SJCRH30 (cell line): ENCODE measurements around the gene DSG4. TPM values are rescaled to one million over a fixed set of nuclear protein-coding genes. Genes with fewer than 3 reads are reported as not detected.

Source experiments
- DNase-seq, 2 experiments: peaks; one replicate each; pipeline ENCODE4 v3.0.0-alpha.2; 2015 to 2020
- H3K27ac ChIP-seq: fragments of 250-450 bp; sonication (Bioruptor Pico); 2 replicates; pipeline ENCODE4 v1.5.1; 2020; ENCODE audit warnings: mild to moderate bottlenecking, moderate library complexity
- H3K27me3 ChIP-seq: fragments of 250-450 bp; sonication (Bioruptor Pico); 2 replicates; pipeline ENCODE4 v1.5.1; 2020; ENCODE audit warnings: mild to moderate bottlenecking, moderate library complexity
- H3K36me3 ChIP-seq: fragments of 250-450 bp; sonication (Bioruptor Pico); 2 replicates; pipeline ENCODE4 v1.5.1; 2020; ENCODE audit warnings: mild to moderate bottlenecking, moderate library complexity
- H3K4me1 ChIP-seq: fragments of 250-450 bp; sonication (Bioruptor Pico); 2 replicates; pipeline ENCODE4 v1.5.1; 2020; ENCODE audit warnings: mild to moderate bottlenecking, moderate library complexity
- H3K4me3 ChIP-seq: fragments of 250-450 bp; sonication (Bioruptor Pico); 2 replicates; pipeline ENCODE4 v1.5.1; 2020; ENCODE audit warnings: mild to moderate bottlenecking, moderate library complexity
- H3K9me3 ChIP-seq: fragments of 250-450 bp; sonication (Bioruptor Pico); replicated peaks from 2 replicates; pipeline ENCODE4 v1.5.1; 2020; ENCODE audit warnings: mild to moderate bottlenecking, moderate library complexity
- total RNA-seq: library from RNA; depleted of rRNA; stranded (reverse); fragments of >200 nt; shearing (Covaris generic); gene quantifications from 2 replicates; pipeline ENCODE4 v1.2.3, GENCODE V29; 2014

DSG4 gene
- total RNA-seq, 1 experiment from 2014 or later: not detected

GRCh38 chr18:31424383-31424988, 47.9 kb downstream of the DSG4 start:
- no peaks in the 10 kb centered on the region for H3K9me3 ChIP-seq
- no peaks in the 10 kb centered on the region for H3K36me3 ChIP-seq
- no peaks in the 10 kb centered on the region for H3K27me3 ChIP-seq
- peak; percentile 1 to 36 for DNase-seq
- H3K27ac ChIP-seq: no peak overlapping the region
- no peak overlapping the region for H3K4me3 ChIP-seq
- H3K4me1 ChIP-seq: no peaks in the 10 kb centered on the region

GRCh38 chr18:31426021-31426420, 49.4 kb downstream of the DSG4 start:
- Histone ChIP-seq H3K27me3 (no peaks in the 10 kb centered on the region), H3K4me3 (no peak overlapping the region), H3K4me1 (no peaks in the 10 kb centered on the region), H3K27ac (no peak overlapping the region), H3K36me3 (no peaks in the 10 kb centered on the region), H3K9me3 (no peaks in the 10 kb centered on the region)
- no peak for DNase-seq

GRCh38 chr18:31426871-31427406, 50.4 kb downstream of the DSG4 start:
- Histone ChIP-seq H3K27ac (no peak overlapping the region), H3K9me3 (no peaks in the 10 kb centered on the region), H3K4me1 (no peaks in the 10 kb centered on the region), H3K4me3 (no peak overlapping the region), H3K36me3 (no peaks in the 10 kb centered on the region), H3K27me3 (no peaks in the 10 kb centered on the region)
- no peak for DNase-seq

GRCh38 chr18:31428211-31428610, 51.6 kb downstream of the DSG4 start:
- Histone ChIP-seq H3K4me3 (no peak overlapping the region), H3K27me3 (no peaks in the 10 kb centered on the region), H3K4me1 (no peaks in the 10 kb centered on the region), H3K27ac (no peak overlapping the region), H3K9me3 (no peaks in the 10 kb centered on the region), H3K36me3 (no peaks in the 10 kb centered on the region)
- DNase-seq: no peak

GRCh38 chr18:31429623-31430022, 53.0 kb downstream of the DSG4 start:
- no peaks in the 10 kb centered on the region for H3K9me3 ChIP-seq
- H3K27me3 ChIP-seq: no peaks in the 10 kb centered on the region
- H3K4me3 ChIP-seq: no peak overlapping the region
- H3K27ac ChIP-seq: no peak overlapping the region
- no peaks in the 10 kb centered on the region for H3K36me3 ChIP-seq
- DNase-seq: no peak
- H3K4me1 ChIP-seq: no peaks in the 10 kb centered on the region

- no peaks in the 10 kb centered on the region for H3K27me3 ChIP-seq
Measured at GRCh38 chr18:31430072-31430471, 53.5 kb downstream of the DSG4 start.

GRCh38 chr18:31430554-31430953, 54.0 kb downstream of the DSG4 start:
- no peak for DNase-seq
- H3K4me3 ChIP-seq: no peak overlapping the region
- H3K36me3 ChIP-seq: no peaks in the 10 kb centered on the region
- no peaks in the 10 kb centered on the region for H3K9me3 ChIP-seq
- H3K27me3 ChIP-seq: no peaks in the 10 kb centered on the region
- H3K4me1 ChIP-seq: no peaks in the 10 kb centered on the region
- H3K27ac ChIP-seq: no peak overlapping the region

More at GRCh38 chr18:31430072-31430471, 53.5 kb downstream of the DSG4 start:
- Histone ChIP-seq H3K4me3 (no peak overlapping the region), H3K4me1 (no peaks in the 10 kb centered on the region), H3K36me3 (no peaks in the 10 kb centered on the region), H3K9me3 (no peaks in the 10 kb centered on the region), H3K27ac (no peak overlapping the region)
- no peak for DNase-seq

GRCh38 chr18:31432316-31432715, 55.7 kb downstream of the DSG4 start:
- H3K36me3 ChIP-seq: no peaks in the 10 kb centered on the region
- H3K27me3 ChIP-seq: no peaks in the 10 kb centered on the region
- no peaks in the 10 kb centered on the region for H3K4me1 ChIP-seq
- DNase-seq: no peak
- no peak overlapping the region for H3K4me3 ChIP-seq
- no peaks in the 10 kb centered on the region for H3K9me3 ChIP-seq
- H3K27ac ChIP-seq: no peak overlapping the region

GRCh38 chr18:31436825-31437224, 60.2 kb downstream of the DSG4 start:
- Histone ChIP-seq H3K4me3 (no peak overlapping the region), H3K4me1 (no peaks in the 10 kb centered on the region), H3K27me3 (no peaks in the 10 kb centered on the region), H3K27ac (no peak overlapping the region), H3K9me3 (no peaks in the 10 kb centered on the region), H3K36me3 (no peaks in the 10 kb centered on the region)
- DNase-seq: no peak

GRCh38 chr18:31438402-31438801, 61.8 kb downstream of the DSG4 start:
- Histone ChIP-seq H3K27ac (no peak overlapping the region), H3K27me3 (no peaks in the 10 kb centered on the region), H3K36me3 (no peaks in the 10 kb centered on the region), H3K4me3 (no peak overlapping the region), H3K9me3 (no peaks in the 10 kb centered on the region), H3K4me1 (no peaks in the 10 kb centered on the region)
- no peak for DNase-seq

GRCh38 chr18:31439807-31440325, 63.3 kb downstream of the DSG4 start:
- H3K4me1 ChIP-seq: no peaks in the 10 kb centered on the region
- H3K4me3 ChIP-seq: no peak overlapping the region
- H3K36me3 ChIP-seq: no peaks in the 10 kb centered on the region
- DNase-seq: no peak
- no peaks in the 10 kb centered on the region for H3K9me3 ChIP-seq
- H3K27ac ChIP-seq: no peak overlapping the region
- H3K27me3 ChIP-seq: no peaks in the 10 kb centered on the region

GRCh38 chr18:31440787-31441186, 64.2 kb downstream of the DSG4 start:
- DNase-seq: no peak
- Histone ChIP-seq H3K36me3 (no peaks in the 10 kb centered on the region), H3K4me3 (no peak overlapping the region), H3K27me3 (no peaks in the 10 kb centered on the region), H3K4me1 (no peaks in the 10 kb centered on the region), H3K9me3 (no peaks in the 10 kb centered on the region), H3K27ac (no peak overlapping the region)

- Histone ChIP-seq H3K4me1 (no peaks in the 10 kb centered on the region), H3K9me3 (no peaks in the 10 kb centered on the region), H3K4me3 (no peak overlapping the region), H3K36me3 (no peaks in the 10 kb centered on the region), H3K27ac (no peak overlapping the region), H3K27me3 (no peaks in the 10 kb centered on the region)
- no peak for DNase-seq
Measured at GRCh38 chr18:31441493-31441892, 64.9 kb downstream of the DSG4 start.

- no peak overlapping the region for H3K4me3 ChIP-seq
- no peaks in the 10 kb centered on the region for H3K4me1 ChIP-seq
- H3K27ac ChIP-seq: no peak overlapping the region
- H3K9me3 ChIP-seq: no peaks in the 10 kb centered on the region
- no peak for DNase-seq
- H3K27me3 ChIP-seq: no peaks in the 10 kb centered on the region
- no peaks in the 10 kb centered on the region for H3K36me3 ChIP-seq
Measured at GRCh38 chr18:31444142-31444541, 67.6 kb downstream of the DSG4 start.

- Histone ChIP-seq H3K36me3 (no peaks in the 10 kb centered on the region), H3K9me3 (no peaks in the 10 kb centered on the region), H3K27ac (no peak overlapping the region), H3K27me3 (no peaks in the 10 kb centered on the region), H3K4me1 (no peaks in the 10 kb centered on the region), H3K4me3 (no peak overlapping the region)
- DNase-seq: no peak
Measured at GRCh38 chr18:31445908-31446307, 69.3 kb downstream of the DSG4 start.

- H3K4me1 ChIP-seq: no peaks in the 10 kb centered on the region
- DNase-seq: no peak
- H3K9me3 ChIP-seq: no peaks in the 10 kb centered on the region
- no peak overlapping the region for H3K4me3 ChIP-seq
- H3K27ac ChIP-seq: no peak overlapping the region
- no peaks in the 10 kb centered on the region for H3K36me3 ChIP-seq
- H3K27me3 ChIP-seq: no peaks in the 10 kb centered on the region
Measured at GRCh38 chr18:31446854-31447253, 70.3 kb downstream of the DSG4 start.
